PC-3 (cell line): ENCODE measurements around the gene FES.
"Not testable (repeated sequence)": the region's sequence is repeated elsewhere in the genome, so short reads cannot be mapped to it uniquely, and the experiment has no call there.

Experiments used
- CTCF ChIP-seq: fragments of 300-600 bp; sonication (generic); conservative IDR thresholded peaks from 2 replicates; pipeline ENCODE4 v1.5.1; 2017; ENCODE audit warnings: antibody characterized with exemption, low read depth, mild to moderate bottlenecking, low read length
- EZH2 ChIP-seq: fragments of 300-600 bp; sonication (generic); IDR thresholded peaks from one replicate; pipeline ENCODE4 v1.6.1; 2017; ENCODE audit warnings: antibody characterized with exemption, mild to moderate bottlenecking, low read length; ENCODE audit not compliant: unreplicated experiment
- EZH2phosphoT487 ChIP-seq: fragments of 300-600 bp; sonication (generic); IDR thresholded peaks from 2 replicates; pipeline ENCODE4 v1.6.1; 2018; ENCODE audit warnings: mild to moderate bottlenecking, antibody characterized with exemption, low read length, borderline replicate concordance

- TF ChIP-seq CTCF, EZH2, EZH2phosphoT487: not testable (repeated sequence)
Observed at GRCh38 chr15:90926766-90927165, 42.5 kb downstream of the FES start.
